HG02852 (cell line): ENCODE data around the gene RNU5D-1.
"Not testable (repeated sequence)": the region's sequence is repeated elsewhere in the genome, so short reads cannot be mapped to it uniquely, and the experiment has no call there.

ENCODE experiments used
- ATAC-seq: cut with Tn5 transposase; IDR thresholded peaks from one replicate; pipeline ENCODE4 v1.9.1; 2021; ENCODE audit warnings: mild to moderate bottlenecking, moderate library complexity; ENCODE audit not compliant: unreplicated experiment

The RNU5D-1 gene

DNA sequence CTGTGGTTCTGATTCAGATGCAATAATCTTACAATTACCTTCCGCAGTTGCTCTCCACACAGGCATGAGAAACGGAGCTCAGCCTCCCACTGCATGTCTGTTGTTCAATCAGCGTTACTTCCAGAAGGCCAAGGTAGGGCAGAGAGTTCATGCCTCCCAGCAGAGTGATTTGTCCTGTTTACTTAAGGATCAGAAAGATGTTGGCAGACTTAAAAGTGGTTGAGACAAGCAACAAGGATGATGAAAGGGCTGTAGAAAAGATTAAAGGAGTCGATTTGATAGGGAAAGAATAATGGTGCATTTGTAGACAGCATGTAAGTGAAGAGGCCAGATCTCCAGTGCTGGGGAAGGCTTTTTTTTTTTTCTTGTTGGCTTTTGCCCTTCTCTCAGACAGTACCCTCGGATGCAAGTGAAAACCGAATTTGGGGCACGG lies 29.8 kb downstream of the RNU5D-1 start:
- no peak for ATAC-seq

DNA sequence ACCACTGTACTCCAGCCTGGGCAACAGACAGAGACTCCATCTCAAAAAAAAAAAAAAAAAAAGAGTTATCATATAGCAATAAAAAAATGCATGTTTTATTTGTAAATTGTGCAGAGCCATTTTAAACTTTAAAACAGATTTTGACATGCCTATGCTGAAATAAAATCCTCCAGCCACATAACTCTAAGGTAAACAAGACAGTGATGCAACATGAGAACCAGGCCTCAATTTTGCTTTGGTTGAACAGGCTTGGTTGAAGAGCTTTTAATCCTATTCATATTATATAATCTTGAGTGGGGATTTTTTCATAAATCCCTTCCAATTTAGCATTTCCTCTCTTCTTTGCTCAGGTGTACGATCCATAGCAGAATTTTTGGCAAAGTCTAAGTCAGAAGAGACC lies 30.4 kb downstream of the RNU5D-1 start:
- ATAC-seq: no peak

DNA sequence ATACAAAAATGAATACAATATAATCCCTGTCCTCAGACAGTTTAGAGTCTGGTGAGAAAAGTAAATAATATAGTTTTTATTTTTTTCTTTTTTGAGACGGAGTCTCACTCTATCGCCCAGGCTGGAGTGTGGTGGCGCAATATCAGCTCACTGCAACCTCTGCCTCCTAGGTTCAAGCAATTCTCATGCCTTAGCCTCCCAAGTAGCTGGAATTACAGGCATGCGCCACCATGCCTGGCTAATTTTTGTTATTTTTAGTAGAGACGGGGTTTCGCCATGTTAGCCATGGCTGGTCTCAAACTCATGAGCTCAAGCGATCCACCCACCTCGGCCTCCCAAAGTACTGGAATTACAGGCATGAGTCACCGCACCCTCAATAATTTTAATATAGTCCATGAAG lies 31.6 kb downstream of the RNU5D-1 start:
- not testable (repeated sequence) for ATAC-seq

DNA sequence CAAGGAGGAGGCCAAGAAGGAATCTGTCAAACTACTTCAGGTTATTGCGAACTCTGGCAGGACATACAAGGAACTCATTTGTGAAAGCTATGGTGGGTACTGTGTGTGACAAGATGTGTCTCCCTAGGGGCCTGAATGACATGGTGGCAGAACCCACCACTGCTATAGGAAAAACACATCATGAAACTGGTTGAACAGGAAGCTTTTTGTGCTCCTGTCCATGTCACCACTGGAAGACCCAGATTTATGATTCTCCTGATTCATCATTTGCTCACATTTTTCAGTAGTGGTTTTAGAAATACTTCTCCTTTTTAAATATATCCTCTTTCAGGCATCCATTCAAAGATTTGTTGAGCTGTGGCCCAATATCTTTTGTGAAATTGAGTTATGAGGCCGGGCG lies 32.8 kb downstream of the RNU5D-1 start:
- no peak for ATAC-seq

DNA sequence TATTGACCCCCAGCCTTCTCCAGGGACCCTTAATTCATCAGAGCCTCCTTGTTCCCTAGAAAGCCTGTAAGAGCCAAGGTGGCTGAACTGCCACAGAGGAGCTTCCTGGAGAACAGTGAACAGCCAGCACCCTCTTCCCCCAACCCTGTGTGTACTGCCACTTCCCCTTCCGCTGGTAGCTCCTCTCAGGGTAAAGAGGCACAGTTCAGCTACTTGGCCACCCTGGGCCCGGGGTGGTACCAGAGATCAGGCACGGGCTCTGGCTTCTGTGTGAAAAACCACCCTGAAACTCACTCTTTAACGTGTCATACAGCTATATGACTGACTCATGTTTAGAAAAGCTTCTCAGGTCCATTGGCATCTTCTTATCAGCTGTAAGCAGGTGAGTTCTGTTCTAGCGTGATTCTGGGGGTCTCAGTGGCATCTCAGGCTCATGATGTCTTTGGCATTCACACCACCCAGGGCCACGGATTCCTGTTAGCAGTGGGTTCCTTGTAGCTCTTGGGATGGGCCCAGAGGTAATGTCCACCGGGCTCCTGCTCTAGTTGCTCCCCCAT lies 34.1 kb downstream of the RNU5D-1 start:
- ATAC-seq: no peak

DNA sequence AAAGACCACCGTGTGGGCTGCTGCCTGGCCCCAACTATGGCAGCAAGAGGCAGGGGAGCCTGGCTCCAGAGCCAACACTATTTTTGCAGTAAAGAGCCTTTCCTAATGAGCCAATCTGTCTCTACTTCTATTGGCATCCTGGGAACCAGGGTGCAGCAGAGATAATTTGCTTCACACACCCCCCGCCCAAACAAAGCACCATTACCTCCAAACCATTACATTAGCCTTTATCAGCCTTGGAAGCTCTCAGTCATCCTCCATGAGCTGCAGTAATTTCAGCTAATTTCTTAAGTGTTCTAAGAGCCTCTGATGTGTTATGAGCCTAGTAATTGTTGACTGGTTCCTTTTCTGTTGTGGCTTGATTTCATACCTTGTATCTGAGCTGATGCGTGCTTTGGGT lies 34.9 kb downstream of the RNU5D-1 start:
- no peak for ATAC-seq

DNA sequence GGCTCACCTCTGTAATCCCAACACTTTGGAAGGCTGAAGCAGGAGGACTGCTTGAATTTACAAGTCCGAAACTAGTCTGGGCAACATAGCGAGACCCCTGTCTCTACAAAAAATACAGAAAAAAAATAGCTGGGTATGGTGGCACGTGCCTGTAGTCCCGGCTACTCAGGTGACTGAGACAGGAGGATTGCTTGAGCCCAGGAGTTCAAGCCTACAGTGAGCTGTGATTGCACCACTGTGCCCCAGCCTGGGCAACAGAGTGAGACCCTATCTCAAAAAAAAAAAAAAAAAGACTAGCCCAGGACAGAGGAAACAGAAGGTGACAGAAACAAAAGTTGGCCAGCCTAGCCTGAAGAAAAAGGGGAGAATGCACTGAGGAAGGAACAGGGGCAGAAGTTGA lies 35.3 kb downstream of the RNU5D-1 start:
- no peak for ATAC-seq

DNA sequence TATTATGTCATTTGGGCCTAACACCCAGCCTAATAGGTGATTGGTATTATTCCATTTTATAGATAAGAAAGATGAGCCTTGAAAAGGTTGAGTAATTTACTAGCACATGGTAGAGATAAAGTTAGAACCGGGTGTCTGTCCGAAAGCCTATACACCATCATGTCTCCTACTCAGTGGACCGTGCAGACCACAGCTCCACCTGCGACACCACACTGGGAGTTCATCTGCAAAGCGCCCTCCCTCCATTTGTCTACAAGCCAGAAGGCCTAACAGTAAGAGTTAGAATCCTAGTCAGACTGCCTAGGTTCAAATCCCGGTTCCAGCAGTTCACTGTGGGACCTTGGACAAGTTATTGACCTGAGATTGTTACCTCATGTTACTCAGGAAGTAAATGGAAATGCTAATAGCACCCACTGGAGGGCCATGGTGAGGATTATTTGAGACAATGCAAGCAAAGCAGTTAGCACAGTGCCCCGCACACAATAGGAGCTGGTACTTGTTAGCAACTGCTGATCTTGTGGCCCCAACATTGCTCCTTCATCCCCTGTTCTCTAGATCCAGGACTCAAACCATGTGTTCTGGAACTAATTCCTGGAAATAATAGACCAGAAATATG lies 36.0 kb downstream of the RNU5D-1 start:
- peak; percentile 82 for ATAC-seq

DNA sequence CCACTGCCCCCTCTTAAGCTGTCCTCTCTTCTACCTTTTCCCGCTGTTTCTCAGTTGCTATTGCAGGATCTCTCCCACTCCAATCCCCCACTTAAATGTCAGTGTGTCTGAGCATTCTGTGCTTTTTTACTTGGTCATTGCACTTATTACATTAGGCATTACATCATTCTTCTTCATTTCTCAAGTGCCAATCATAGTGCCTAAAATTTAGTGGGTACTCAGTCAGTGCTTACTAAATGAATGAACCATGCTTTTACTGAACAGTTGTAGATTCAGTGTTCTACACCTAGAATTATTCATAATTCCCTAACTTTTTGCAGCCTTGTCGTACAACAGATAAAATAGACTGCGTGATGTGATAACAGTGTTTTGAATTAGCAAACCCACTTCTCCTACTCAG lies 37.1 kb downstream of the RNU5D-1 start:
- ATAC-seq: no peak

DNA sequence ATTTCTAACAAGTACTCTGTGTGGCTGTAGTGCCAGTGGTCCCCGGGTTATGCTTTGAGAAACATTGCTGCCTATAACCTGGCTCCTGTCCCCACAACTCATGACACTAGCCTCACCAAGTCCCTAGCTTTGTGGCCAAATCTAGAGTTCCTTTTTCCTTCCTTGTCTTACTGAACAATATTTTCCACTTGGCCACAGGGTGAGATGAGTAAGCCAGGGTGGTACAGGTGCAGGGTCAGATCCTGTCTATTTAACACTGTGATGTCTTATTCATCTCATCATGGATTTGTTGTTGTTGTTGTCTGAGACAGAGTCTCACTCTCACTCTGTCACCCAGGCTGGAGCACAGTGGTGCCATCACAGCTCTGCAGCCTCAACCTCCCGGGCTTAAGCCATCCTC lies 37.8 kb downstream of the RNU5D-1 start:
- ATAC-seq: no peak

DNA sequence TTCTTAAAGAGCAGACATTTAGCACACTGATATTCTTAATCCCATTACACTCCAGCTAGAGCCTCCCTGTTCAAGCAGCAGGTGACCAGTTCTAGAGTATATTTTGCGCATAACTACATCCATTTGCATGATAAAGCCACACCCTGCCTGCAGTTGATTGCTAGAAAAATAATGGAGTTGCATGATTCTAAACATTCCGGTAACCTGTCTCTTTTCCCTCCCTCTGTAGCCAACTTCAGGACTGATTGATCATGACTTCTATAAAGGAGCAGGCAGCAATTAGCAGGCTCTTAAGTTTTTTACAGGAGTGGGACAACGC lies 41.6 kb downstream of the RNU5D-1 start:
- ATAC-seq: no peak

DNA sequence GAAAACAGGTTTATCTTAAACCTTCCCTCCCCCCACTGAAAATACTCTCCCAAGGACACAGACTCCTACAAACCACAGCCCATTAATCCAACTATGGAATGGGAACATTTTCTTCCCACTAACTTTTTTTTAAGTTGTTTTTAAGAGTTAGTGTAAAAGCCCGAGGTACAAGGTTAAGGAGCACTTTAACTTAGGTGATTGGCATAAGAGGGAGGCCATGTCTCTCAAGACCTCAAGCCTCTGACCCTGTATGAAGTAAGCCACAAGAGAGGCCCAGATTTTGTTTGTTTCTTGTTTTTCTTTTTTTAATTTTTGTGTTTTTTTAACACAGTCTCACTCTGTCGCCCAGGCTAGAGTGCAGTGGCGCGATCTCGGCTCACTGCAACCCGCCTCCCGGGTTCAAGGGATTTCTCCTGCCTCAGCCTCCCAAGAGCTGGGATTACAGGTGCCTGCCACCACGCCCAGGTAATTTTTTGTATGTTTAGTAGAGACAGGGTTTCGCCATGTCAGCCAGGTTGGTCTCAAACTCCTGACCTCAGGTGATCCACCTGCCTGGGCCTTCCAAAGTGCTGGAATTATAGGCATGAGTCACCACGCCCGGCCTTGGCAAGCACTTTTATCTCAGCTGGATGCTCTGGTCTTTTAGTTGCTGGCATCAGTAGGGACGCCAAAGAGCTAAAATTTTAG lies 42.1 kb downstream of the RNU5D-1 start:
- no peak for ATAC-seq

DNA sequence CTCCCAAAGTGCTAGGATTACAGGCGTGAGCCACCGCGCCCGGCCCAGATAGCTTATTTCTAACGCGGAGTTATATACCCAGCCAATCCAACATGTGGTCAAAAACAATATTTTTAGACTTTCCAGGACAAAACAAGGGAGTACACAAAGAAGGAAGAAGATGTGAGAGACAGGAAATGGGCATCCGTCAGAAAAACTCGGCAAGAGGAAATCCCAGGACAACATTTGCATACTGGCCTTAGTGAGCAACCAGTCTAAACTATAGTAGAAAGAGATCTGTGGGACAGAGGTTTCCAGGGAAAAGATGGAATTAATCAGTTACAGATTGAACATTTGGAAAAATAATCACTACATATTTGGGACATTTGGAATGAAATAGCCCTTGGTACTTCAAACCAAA lies 45.1 kb downstream of the RNU5D-1 start:
- ATAC-seq: no peak

DNA sequence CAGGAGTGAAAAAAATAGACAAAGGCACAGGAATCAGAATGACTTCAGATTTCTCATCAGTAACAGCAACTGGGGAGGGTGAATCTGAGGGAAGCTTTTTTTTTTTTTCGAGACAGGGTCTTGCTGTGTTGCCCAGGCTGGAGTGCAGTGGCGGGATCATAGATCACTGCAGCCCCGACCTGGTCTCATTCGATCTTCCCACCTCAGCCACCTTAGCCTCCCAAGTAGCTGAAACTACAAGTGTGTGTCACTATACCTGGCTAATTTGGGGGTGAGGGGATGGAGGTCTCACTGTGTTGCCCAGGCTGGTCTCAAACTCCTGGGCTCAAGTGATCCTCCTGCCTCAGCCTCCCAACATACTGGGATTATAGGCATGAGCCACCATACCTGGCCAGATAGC lies 45.8 kb downstream of the RNU5D-1 start:
- no peak for ATAC-seq

DNA sequence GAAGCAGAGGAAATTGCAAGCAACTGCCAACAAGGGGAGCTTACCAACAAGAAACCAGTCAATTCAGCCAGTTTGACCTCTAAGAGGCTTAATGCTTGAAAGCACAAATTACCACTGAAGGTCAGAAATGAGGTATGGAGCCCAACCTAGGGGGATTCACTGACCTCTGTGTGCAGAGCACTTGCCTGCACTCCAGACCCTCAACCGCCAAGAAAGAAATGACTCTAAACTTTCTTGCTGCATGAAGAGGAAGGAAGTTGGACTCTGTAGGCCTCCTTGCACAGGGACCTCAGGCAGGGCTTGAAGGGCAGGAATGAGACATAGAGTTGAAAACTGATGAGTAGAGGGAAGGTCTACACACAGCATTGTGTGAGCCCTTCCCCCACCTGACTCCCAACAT lies 46.4 kb downstream of the RNU5D-1 start:
- ATAC-seq: peak; percentile 90

DNA sequence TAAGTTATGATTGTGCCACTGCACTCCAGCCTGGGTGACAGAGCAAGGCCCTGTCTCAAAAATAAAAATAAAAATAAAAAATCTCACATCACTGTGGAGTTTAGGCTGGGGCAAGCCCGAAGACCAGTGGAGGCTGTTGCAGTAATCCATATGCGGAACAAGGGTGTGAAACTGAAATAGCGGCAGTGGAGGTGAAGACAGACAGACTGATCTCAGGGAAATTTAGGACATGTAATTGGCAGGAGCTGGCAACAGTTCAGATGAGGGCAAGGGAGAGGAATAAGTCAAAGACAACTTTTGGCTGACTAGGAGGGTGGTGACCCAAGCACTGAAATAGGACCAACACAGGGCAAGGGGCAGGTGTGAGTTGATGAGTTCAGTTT lies 48.1 kb downstream of the RNU5D-1 start:
- ATAC-seq: no peak

DNA sequence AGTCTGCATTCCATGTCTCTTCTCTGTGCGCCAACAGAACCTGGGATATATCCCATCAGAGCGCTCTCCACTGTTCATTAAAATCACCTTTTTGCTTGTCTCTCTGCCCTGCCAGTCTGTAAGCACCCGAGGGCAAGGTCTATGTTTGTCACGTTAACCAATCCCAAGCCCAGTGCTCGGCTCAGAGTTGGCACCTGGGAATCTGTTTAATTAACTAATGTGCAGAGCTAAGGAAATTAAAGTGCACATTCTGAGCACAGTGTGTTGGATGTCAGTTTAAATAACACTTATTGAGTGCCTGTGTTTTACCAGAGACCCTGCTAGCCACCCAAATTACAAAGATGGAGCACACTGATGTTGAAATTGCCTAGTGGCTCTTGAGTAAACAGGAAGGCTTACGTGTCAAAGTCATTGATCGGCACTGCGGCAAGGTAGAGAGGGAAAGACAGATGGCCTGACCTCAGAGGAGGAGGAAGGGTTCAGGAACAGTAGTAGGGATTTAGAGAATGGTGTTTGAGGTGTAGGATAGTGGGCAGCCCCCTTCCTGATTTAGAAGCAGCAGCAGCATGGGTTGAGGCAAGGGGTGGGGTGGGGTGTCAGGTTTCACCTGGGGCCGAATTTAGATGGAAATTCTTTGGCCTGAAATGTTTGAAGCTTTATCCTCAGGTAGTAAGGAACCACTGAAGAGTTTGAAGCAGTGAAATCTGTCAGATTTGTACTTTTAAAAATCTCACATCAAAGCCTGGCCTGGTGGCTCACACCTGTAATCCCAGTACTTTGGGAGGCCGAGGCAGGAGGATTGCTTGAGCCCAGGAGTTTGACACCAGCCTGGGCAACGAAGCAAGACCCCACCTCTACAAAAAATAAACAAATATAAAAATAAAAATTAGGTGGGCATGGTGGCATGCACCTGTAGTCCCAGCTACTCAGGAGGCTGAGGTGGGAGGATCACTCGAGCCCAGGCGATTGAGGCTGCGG lies 48.8 kb downstream of the RNU5D-1 start:
- no peak for ATAC-seq
